ENCODE data around the gene TMEM242.

TMEM242 gene

DNA sequence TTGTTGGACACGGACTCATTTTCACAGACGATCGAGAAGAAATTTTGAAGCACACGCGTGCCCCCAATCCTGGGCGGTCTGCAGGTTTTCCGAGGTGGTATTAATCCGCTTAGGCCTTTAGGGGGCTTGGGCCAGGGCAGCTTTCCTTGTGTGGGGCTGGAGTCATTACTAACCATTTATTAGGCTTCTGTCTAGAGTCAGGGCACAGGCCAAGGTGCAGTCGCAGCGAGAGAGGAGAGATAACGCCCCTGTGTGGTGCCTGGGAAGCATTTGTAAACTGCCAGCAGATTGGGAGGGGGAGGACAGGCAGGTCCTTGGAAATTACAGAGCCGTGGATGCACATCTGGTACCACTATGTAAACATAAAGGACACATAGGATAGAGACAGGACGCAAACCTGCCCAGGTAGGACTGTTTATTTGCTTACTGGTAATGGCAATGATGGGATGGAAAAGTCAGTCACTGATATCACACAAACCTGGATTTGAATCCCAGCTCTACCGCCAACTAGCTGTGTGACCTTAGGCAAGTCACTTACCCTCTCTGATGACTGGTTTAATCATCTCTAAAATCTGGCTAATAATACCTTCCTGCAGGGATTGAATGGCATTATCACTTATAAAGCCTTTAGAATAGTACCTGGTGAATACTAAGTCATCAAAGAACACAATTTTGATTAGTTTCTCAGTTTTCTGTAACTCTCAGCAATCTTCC is 76.4 kb downstream of the TMEM242 start:
- DNase-seq (ENCODE audit: low spot score), result no peak

DNA sequence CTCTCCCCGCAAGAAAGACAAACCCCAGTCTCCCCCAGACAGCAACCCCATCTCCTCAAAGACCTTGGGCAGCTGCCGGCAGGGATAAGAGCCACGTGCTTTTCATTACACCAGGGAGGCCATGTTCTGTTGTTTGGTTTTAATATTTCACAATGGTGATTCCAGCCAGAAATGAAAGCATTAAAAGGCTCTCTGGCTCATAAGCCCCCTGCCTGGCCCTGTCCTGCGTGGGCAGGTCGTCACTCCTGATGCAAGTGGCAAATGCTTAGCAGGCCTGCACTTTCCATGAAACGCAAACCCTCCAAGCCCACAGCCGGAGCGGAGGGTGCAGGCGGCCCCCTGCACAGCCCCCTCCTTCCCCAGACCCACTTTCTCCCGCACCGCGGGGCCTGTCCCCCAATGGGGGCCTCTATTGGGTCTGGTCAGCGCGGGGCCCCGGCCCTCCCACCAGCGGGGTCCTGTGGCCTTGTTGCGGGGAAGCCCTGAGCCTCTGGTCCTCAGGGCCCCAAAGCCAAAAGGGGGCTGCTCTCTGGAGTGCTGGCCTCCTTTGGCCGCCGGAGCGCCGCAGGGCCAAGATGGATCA is 77.2 kb downstream of the TMEM242 start:
- DNase-seq (ENCODE audit: low spot score), result no peak

DNA sequence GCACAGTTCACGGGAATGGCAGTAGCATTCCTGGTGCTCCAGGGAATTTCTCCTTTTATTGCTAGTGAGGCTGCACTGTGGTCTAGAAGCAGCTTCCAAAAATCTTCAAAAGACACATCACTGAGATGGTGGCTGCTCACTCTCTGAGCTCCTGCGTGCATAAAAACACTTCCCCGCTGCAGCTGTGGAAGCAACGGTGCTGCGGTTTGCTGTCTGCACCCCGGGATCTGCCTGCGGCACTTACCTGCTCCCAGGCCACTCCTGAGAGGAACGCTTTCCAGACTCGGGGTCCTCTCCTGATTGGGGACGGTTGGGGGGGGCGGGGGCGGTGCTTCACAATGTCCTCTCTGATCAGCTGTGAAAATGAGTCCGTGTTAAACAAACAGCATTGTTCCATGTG is 77.9 kb downstream of the TMEM242 start:
- no peak for DNase-seq (ENCODE audit: low spot score)

DNA sequence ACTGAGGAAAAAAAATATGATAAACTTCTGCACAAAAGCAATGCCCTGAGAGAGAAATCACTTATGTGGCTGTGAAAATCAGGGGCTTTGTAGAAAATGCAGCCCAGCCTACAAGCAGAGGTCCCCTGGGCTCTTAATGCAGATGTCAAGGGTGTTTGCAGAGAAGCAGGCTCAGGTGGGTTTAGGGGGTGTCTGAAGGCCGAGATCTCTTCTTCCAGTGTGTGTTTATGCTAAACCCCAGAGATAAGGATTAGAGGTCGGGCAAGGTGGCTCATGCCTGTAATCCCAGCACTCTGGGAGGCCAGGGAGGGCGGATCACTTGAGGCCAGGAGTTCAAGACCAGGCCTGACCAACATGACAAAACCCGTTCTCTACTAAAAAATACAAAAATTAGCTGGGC is 78.5 kb downstream of the TMEM242 start:
- DNase-seq (ENCODE audit: low spot score), result no peak

DNA sequence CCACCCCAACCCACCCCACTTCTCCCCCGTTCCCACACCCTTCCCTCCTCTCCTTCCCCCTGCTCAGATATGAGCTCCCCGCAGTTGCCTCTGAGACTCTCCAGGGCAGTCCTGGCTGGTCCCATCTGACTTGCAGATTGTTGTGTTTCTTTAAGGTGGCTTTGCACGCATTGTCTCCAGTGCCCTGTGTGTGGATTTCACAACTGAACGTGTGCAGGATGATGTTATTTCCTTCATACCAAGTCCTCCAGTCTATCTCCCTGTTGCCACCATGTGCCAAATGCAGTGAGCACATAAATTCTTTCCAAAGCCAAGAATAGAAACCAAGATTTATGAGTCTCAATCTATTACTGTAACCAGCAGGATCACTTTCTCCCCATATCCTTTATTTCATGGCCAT is 79.1 kb downstream of the TMEM242 start:
- no peak for DNase-seq (ENCODE audit: low spot score)

DNA sequence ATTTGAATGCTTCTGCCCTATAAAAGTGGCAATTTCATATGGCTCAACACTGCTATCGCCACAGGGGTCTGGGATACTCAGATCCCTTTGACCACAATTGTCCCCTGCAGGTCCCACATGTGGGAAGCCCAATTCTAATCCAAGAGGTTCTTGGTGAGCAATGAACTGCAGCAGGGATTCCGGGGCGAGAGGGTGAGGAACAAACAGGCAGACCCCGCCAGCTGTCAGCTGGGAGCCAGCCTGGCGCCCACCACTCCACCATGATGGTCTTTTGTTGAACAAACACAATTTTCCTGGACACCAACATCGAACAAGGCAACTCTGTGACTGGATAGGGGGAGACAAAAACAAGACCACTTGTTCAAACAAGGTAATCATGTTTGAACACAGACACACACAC is 80.5 kb downstream of the TMEM242 start:
- no peak for DNase-seq (ENCODE audit: low spot score)

DNA sequence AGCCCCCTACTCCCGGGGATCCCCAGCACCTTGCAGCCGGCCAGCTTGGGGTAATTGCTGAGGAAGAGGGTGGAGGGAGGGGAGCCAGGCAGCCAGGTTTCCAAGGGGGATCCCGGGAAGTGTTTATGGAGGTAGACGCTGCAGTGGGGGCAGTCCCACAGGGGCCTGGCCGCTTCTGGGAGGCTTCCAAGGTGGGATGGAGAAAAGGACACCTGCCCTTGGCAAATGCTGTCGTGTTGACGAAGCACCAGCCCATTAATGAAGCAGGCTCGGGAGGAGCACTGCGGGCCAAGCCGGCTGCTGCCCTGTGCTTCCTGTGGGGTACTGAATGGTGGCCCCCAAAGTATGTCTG is 82.4 kb downstream of the TMEM242 start:
- DNase-seq (ENCODE audit: low spot score), result no peak

DNA sequence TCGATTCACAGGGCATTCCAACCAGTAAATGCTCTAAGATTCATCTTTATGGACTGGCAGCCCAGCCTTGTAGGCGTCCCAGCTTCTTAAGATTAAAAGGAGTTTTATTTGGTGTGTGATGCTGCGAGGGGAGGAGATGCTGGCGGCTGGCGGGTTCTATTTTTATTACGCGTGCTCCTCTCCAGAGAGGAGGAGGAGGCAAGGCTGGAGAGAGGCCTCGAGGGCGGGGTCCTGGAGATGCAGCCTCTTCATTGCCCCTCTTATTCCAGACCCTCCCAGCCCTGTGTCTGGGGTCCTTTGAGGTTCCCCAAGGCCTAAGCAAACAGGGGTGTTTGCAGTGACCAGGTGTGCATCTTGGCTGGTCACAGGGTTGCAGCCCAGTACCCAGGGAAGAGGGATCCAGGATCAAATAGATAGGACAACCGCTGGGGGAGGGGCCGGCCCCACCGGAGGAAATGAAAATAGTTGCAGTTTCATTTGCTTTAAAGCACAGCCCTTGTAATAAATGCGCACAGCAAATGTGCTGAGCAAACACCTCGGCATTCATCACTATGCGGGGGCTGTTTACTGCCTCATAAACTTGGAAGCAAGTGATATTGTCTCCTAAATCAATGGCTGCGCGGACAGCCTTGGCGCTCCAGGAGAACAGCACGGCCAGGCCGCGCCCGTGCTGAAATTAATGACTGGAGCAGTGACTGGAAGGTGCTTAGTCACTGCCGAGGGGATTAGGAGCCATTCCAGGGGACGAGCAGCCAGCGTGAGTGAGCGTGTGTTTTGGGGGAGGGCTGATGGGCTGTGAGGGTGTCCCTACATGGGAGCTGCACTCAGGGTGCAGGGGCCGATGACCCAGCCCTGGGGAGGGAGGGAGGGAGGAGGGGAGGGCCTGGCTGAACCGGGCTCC is 83.0 kb downstream of the TMEM242 start:
- DNase-seq (ENCODE audit: low spot score), result peak; percentile 24

DNA sequence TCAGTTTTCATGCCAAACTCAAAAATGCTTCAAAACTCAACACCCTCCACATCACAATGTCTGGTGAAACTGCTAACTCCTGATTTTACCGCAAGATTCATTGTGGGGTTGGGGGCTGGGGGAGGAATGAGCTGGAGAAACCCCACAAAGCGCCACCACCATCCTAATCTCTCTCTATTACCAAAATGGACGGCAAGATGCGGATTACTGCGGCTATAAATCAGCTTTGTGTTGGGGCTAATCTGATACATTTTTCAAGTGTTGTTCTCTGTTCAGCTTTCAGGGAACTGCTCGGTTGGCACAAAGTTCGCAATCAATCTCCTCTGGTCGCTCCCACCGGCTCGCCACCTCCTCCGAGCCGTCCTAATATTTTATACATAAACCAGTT is 83.7 kb downstream of the TMEM242 start:
- DNase-seq (ENCODE audit: low spot score), result no peak

All from cerebellar cortex (tissue), 1 donor.